Activated CD8-positive, alpha-beta memory T cell treated with anti-CD3 and anti-CD28 coated beads for 4 hours (primary cell): ENCODE results near the gene OR51B5.
"Not testable (repeated sequence)": the region's sequence is repeated elsewhere in the genome, so short reads cannot be mapped to it uniquely, and the experiment has no call there.

ENCODE experiments used
- DNase-seq, 2 donors: peaks; one replicate each; pipeline ENCODE4 v3.0.0-alpha.2; 2020; ENCODE audit warnings: low read depth in 2 of 2

The OR51B5 gene

DNA sequence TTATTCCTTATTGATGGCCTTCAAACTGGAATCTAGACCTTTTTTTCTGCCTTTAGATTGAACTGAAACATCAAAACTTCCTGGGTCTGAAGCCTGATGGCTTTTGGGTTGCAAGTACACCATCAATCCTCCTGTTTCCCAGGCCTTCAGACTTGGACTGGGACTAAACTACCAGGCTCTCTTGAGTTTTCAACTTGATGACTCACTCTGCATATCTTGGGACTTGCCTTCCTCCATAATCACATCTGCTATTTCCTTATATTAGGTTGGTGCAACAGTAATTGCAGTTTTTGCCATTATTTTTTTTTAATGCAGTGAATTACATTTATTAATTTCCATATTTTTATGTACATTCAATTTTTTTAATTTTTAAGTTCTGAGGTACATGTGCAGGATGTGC is 7.0 kb downstream of the OR51B5 start:
- DNase-seq, result no peak

DNA sequence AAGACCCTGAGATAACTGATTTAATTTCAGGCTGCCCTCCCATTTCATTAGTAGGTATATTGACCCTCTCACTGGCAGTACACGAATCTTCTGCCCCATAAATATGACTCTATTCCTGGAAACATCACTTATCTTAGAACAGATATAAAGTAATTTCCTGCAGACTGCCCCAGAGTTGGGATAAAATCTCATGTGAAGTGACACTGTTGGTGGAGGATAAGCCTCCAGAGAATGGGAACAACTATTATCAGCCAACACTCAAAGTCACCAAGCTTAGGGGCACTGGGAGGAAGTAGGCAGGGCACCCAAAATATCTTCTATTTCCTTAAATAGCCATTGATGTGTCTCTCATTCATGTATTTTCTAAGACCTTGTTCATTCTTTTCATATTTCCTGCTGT is 8.2 kb downstream of the OR51B5 start:
- DNase-seq, result no peak

DNA sequence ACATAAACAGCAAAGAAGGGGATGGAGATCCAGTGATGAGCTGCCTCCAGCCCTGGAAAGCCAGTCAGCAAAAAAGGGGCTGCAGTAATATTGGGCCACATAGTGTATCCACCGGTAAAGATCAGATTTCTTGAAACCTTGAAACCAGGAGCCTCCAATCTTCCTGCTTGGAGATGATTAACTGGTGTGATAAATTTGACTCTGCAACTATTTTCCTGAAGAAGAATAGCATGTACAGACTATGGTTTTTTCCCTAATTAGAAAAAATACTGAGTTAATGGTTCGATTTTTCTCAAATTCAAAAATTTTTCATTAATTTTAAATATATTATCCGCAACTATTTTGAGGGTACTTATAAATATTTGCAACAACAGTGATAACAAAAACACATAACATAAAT is 19.1 kb downstream of the OR51B5 start, which contains the start of gene OR51B2:
OR51B2 (minus strand) TSS at position 101 of the 400 bp plus-strand sequence; CDS start at position 101, 0 bp downstream.
- no peak for DNase-seq

DNA sequence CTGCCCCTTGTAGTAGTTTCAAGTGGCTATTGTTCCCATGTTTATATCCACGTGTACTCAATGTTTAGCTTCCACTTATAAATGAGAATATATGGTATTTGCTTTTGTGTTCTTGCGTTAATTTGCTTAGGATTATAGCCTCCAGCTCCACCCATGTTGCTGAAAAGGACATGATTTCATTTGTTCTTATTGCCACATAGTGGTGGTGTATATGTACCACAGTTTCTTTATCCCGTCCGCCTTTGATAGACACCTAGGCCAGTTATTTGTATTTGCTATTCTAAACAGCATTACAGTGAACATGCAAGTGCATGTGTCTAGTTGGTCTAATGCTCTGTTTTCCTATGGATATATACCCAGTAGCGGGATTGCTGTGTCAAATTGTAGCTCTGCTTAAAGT is 26.0 kb downstream of the OR51B5 start:
- DNase-seq, result no peak

DNA sequence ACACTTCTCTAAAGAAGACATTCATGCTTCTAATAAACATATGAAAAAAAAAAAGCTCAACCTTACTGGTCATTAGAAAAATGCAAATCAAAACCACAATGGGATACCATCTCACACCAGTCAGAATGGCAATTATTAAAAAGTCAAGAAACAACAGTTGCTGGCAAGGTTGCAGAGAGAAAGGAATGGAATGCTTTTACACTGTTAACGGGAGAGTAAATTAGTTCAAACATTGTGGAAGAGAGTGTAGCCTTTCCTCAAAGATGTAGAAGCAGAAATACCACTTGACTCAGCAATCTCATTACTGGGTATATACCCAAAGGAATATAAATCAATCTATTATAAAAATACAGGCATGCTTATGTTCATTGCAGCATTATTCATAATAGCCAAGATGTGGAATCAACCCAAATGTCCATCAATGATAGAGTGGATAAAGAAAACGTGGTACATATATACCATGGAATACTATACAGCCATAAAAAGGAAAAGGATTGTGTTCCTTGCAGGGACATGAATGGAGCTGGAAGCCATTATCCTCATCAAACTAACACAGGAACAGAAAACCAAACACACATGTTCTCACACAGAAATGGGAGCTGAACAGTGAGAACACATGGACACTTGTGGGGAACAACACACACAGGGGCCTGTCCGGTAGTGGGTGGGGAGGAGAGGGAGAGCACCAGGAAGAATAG is 29.8 kb downstream of the OR51B5 start:
- not testable (repeated sequence) for DNase-seq

DNA sequence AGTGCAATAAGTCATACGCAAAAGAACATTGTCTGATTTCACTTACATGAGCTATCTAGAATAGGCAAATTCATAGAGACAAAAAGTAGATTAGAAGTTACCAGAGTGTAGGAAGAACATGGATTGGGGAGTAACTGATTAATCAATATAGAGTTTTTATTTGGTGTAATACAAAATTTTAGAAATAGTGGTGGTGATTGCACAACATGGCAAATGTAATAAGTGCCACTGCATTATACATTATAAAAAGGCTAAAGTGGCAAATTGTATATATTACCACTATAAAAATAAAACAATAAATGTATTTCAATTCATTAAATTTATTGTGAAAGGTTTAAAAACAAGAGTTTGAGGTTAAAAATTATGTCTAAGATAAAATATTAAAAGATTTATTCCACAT is 32.9 kb downstream of the OR51B5 start:
- DNase-seq, result no peak

DNA sequence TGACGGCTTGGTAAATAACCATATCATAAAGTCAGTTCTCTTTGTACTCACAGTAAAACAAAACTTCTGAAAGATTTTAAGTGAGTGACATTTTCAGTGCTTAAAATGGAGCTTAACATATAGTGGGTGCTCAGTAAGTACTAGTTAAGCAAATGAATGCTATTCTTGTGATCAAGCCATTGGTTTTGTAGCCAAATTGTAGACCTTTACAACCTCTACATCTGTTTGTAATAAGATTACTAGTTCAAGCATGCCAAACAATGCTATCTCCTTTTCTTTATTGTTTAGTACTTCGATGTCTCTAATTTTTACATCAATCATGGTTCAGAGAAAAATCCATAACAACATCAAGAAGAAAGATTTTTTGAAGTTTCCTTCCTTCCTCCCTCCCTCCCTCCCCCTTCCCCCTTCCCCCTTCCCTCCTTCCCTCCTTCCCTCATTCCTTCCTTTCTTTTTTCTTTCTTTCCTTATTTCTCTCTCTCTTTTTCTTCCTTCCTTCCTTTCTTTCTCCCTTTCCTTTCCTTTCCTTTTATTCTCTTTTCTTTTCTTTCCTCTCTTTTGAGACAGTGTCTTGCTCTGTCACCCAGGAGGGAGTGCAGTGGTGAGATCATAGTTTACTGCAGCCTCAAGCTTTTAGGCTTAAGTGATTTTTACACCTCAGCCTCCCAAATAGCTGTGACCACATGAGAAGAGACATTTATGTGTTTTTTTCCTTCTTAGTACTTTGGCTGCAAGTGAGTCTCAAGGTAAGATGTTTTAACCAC is 35.9 kb downstream of the OR51B5 start:
- DNase-seq, result no peak

DNA sequence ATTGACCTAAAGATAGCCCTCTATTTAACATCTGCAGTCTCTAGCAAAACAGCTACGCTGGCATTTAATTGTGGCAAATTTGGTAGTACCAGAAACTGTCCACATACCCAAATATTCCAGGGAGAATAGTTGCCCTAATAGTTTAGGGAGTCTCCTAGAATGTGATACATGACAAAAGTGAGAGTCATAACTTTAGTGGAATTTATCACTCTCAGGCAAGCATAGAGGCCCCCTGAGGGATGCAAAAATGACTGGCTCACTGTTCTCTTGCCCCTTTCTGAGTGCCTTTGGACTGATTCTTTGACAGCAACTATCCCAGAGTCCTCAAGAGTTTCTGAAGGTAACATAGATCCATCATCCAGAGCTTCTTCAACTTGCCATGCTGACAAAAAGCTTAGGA is 39.3 kb downstream of the OR51B5 start:
- DNase-seq, result no peak

DNA sequence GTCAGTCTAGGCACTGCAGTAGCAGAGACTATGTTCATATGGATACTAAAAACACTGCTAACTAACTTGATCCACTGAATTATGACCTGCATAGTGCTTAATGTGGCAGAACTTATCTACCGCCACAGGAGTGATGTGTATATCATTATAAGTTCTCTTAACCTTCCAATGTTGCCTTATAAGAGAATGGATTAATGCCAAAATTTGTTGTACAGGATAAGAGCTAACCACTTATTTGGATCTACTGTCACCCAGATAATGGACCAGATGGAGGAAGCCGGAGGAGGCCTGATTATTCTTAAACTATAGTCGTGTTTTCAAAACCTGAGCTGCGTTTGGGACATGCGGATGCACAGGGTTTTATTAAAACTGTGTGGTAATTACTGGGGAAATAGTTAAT is 39.7 kb downstream of the OR51B5 start:
- DNase-seq, result no peak

DNA sequence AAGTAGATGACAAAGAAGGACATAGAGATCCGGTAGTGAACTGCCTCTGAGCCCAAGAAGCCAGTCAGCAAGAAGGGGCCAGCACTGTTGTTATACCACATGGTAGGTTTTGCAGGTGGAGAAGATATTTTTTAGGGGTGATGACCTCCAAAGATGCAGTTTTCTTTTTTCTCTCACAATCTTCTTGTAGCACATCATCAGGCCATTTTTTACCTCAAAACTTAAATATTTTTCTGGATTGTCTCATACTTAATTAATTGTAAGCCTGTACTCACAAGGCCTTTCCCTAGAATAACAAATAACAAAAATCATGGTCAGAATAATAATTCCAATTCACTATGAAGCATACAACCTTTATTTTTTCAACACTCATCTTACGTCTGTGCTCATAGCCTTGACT is 41.5 kb downstream of the OR51B5 start, which contains the start of gene OR51B4:
OR51B4 (minus strand) TSS at position 101 of the 400 bp plus-strand sequence; CDS start at position 101, 0 bp downstream.
- DNase-seq, result no peak

DNA sequence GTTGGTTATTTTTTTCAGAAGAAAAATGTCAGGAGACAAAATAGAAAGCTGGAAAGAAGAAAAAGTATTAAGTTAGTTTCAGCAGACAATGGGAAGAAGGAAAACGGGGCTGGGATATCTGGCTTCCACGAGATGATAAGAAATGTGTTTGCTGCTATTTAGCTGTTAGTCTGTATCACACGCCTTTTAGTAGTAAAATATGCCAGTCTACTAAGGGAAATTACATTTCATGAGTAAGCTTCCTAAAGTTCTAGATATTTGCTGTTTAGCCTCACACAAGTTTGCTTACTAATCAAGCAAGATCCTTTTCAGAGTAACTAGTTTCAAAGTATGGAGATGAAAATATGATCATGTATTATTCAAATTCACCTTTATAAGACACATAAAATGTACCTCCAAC is 43.1 kb downstream of the OR51B5 start:
- no peak for DNase-seq

DNA sequence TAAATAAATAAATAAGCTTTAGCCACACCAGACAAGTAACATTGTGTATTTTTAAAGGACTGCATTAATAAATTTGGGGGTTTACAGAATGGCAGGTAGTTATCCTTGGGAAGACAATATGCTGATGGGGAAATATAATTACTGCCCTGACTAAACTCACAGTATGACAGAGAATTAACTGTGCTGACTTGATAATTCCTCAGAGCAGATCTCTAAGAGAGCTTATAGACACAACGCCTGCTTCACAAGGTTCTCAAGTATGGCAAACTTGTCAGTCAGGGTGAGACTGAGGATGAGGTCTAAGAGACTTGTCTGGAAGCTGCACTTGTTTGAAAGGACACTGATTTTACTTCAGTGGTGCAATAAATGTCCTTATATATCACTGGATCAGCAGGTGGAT is 44.9 kb downstream of the OR51B5 start:
- no peak for DNase-seq

DNA sequence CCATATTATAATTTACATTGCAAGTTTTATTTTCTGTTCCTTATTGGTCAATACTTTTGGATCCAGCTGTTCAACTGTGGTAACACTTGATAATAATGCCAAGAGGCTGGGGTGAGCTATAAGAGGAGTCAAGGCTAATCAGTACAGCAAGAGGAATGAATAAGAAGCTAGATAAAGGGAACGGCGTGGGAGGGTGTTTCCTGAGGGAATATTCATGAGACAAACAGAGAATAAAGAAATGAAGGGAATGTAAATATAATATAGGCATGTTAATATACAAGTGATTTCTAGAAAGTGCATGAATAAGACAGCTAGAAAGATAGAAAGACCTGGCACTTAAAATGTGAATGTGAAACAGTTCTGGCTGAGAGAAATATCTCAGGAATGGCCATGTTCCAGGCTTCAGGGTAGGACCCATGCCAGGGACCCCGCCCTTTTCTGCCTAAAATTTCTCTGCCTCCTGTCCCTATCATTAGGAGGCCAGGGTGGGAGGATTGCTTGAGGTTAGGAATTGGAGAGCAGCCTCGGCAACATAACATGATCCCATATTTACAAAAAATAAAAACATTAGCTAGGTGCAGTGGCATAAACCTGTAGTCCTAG is 45.5 kb downstream of the OR51B5 start:
- DNase-seq, result no peak

DNA sequence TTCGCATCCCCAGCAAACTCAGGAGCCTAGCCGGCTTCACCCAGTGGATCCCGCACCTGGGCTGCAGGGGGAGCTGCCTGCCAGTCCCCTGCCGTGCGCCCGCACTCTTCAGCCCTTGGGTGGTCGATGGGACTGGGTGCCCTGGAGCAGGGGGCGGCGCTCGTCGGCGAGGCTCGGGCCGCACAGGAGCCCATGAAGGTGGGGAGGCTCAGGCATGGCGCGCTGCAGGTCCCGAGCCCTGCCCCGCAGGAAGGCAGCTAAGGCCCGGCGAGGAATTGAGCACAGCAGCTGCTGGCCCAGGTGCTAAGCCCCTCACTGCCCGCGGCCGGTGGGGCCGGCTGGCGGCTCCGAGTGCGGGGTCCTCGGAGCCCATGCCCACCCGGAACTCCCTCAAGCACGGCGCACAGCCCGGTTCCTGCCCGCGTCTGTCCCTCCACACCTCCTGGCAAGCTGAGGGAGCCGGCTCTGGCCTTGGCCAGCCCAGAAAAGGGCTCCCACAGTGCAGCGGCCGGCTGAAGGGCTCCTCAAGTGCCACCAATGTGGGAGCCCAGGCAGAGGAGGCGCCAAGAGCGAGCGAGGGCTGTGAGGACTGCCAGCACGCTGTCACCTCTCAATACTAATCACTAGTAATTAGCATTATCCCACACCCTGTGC is 48.9 kb downstream of the OR51B5 start:
- DNase-seq, result not testable (repeated sequence)

DNA sequence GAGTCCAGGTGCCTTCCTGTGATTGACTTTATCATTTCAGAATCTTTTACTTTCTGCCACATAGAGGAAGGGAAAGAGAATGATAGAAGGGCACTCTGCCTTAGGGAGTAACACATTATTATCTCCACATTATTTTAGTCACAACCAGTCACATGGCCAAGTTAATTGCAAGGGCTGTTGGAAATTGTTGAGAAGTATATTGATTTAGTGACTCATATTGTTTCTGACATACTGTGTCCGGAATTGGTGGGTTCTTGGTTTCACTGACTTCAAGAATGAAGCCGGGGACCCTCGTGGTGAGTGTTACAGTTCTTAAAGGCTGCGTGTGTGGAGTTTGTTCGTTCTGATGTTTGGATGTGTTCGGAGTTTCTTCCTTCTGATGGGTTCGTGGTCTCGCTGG is 50.3 kb downstream of the OR51B5 start:
- no peak for DNase-seq
